Measurements from ENCODE around the gene WDR20.

WDR20 gene

GRCh38 chr14:102225386-102225785 lies 85.7 kb downstream of the WDR20 start:
- peaks cover 5% of the 10 kb centered on the region; the same call in 1 of the 2 replicates for H4K20me1 ChIP-seq (ENCODE audit: control insufficient read depth, insufficient read depth, low read depth, low read length)
- no peaks in the 10 kb centered on the region for H3K9me2 ChIP-seq (replicated peaks; ENCODE audit: control insufficient read depth, low read length)
- H3K4me1 ChIP-seq (ENCODE audit: control insufficient read depth, low read length), result peaks cover under 1% of the 10 kb centered on the region
- no peaks in the 10 kb centered on the region for H3F3A ChIP-seq (ENCODE audit: control insufficient read depth, insufficient read depth)
- no peak overlapping the region for H3K4me3 ChIP-seq (ENCODE audit: low read length)
- no peak overlapping the region for H3K27ac ChIP-seq (ENCODE audit: low read depth, low read length)
- H3K27me3 ChIP-seq (ENCODE audit: control insufficient read depth, low read length), result no peaks in the 10 kb centered on the region
- H3K4me2 ChIP-seq (ENCODE audit: low read length), result no peak overlapping the region
- peaks cover 3% of the 10 kb centered on the region; the same call in 1 of the 2 replicates for H3K79me2 ChIP-seq (ENCODE audit: control insufficient read depth, low read length)
- H3K36me3 ChIP-seq (ENCODE audit: control insufficient read depth, low read length), result no peaks in the 10 kb centered on the region
- TF ChIP-seq EZH2phosphoT487 (IDR thresholded peaks at IDR 0.05; ENCODE audit: borderline replicate concordance, low read length), result no peak
- no peak for TF ChIP-seq CTCF (IDR thresholded peaks at IDR 0.05; ENCODE audit: low read depth, low read length, poor library complexity, severe bottlenecking)
- no peaks in the 10 kb centered on the region for H3K9me3 ChIP-seq (ENCODE audit: control insufficient read depth, insufficient read depth, low read length)

- Histone ChIP-seq H3F3A (ENCODE audit: control insufficient read depth, insufficient read depth) (no peaks in the 10 kb centered on the region), H3K27me3 (ENCODE audit: control insufficient read depth, low read length) (no peaks in the 10 kb centered on the region), H3K36me3 (ENCODE audit: control insufficient read depth, low read length) (no peaks in the 10 kb centered on the region), H3K9me3 (ENCODE audit: control insufficient read depth, insufficient read depth, low read length) (no peaks in the 10 kb centered on the region), H3K4me3 (ENCODE audit: low read length) (no peak overlapping the region), H3K79me2 (ENCODE audit: control insufficient read depth, low read length) (peaks cover 1% of the 10 kb centered on the region; the same call in 1 of the 2 replicates), H4K20me1 (ENCODE audit: control insufficient read depth, insufficient read depth, low read depth, low read length) (peaks cover 5% of the 10 kb centered on the region; the same call in 1 of the 2 replicates), H3K27ac (ENCODE audit: low read depth, low read length) (no peak overlapping the region), H3K4me1 (ENCODE audit: control insufficient read depth, low read length) (no peaks in the 10 kb centered on the region; the same call in 1 of the 2 replicates), H3K9me2 (replicated peaks; ENCODE audit: control insufficient read depth, low read length) (no peaks in the 10 kb centered on the region), H3K4me2 (ENCODE audit: low read length) (no peak overlapping the region)
- TF ChIP-seq CTCF (IDR thresholded peaks at IDR 0.05; ENCODE audit: low read depth, low read length, poor library complexity, severe bottlenecking) (no peak), EZH2phosphoT487 (IDR thresholded peaks at IDR 0.05; ENCODE audit: borderline replicate concordance, low read length) (no peak)
These were observed 86.2 kb downstream of the WDR20 start for GRCh38 chr14:102225936-102226335.

- no peak overlapping the region for H3K27ac ChIP-seq (ENCODE audit: low read depth, low read length)
- no peak overlapping the region for H3K4me3 ChIP-seq (ENCODE audit: low read length)
- H3K4me2 ChIP-seq (ENCODE audit: low read length), result no peak overlapping the region
- H3F3A ChIP-seq (ENCODE audit: control insufficient read depth, insufficient read depth), result no peaks in the 10 kb centered on the region
- no peaks in the 10 kb centered on the region for H3K9me3 ChIP-seq (ENCODE audit: control insufficient read depth, insufficient read depth, low read length)
- TF ChIP-seq CTCF (IDR thresholded peaks at IDR 0.05; ENCODE audit: low read depth, low read length, poor library complexity, severe bottlenecking) (no peak), EZH2phosphoT487 (IDR thresholded peaks at IDR 0.05; ENCODE audit: borderline replicate concordance, low read length) (no peak)
- no peaks in the 10 kb centered on the region for H3K27me3 ChIP-seq (ENCODE audit: control insufficient read depth, low read length)
- no peaks in the 10 kb centered on the region for H3K4me1 ChIP-seq (ENCODE audit: control insufficient read depth, low read length)
- 0 out of 2 replicates have a peak, but pooled peaks cover 5% of the 10 kb centered on the region for H4K20me1 ChIP-seq (ENCODE audit: control insufficient read depth, insufficient read depth, low read depth, low read length)
- H3K79me2 ChIP-seq (ENCODE audit: control insufficient read depth, low read length), result no peaks in the 10 kb centered on the region
- no peaks in the 10 kb centered on the region for H3K9me2 ChIP-seq (replicated peaks; ENCODE audit: control insufficient read depth, low read length)
- H3K36me3 ChIP-seq (ENCODE audit: control insufficient read depth, low read length), result no peaks in the 10 kb centered on the region
These were observed 86.8 kb downstream of the WDR20 start for GRCh38 chr14:102226356-102227125.
